Endothelial cell of umbilical vein (primary cell): ENCODE measurements around the gene USP4. TPM values are rescaled to one million over a fixed set of nuclear protein-coding genes. Genes with fewer than 3 reads are reported as not detected.

Experiments
- BruUV-seq: library from RNA; stranded (reverse); fragments of 400-500 nt; replicated peaks from 2 replicates; lab custom pipeline; 2021; lab: Mats Ljungman, UMichigan
- CTCF ChIA-PET: fragments of 300-600, 350-600 bp; sonication (Branson Sonifier 250); formaldehyde crosslinking; loops from one replicate; lab custom pipeline; 2021; ENCODE audit warnings: antibody characterized with exemption, inconsistent platforms; lab: Charles Lee
- POLR2A ChIA-PET: fragments of 300-600, 350-600 bp; sonication (Branson Sonifier 250); formaldehyde crosslinking; loops from one replicate; lab custom pipeline; 2021; ENCODE audit warnings: antibody characterized with exemption, inconsistent platforms; lab: Charles Lee
- DNase-seq: peaks from one replicate; pipeline ENCODE4 v3.0.0-alpha.2; 2011; ENCODE audit warnings: low read depth, low spot score
- FAIRE-seq: peaks from 2 replicates; lab custom pipeline; 2011; peaks lifted over from hg19 to GRCh38; lab: Jason Lieb, UNC
- H2AFZ ChIP-seq: 2 replicates; pipeline ENCODE4 v1.6.0; 2012; ENCODE audit warnings: low read depth, low read length, control low read depth, inconsistent platforms
- H3K27ac ChIP-seq: 2 replicates; pipeline ENCODE4 v1.5.1; 2011; ENCODE audit warnings: low read depth, mild to moderate bottlenecking, control low read depth, low read length, moderate library complexity; ENCODE audit not compliant: insufficient read depth
- H3K27me3 ChIP-seq, 2 experiments: 2 replicates each; pipeline versions ENCODE4 v1.6.0 to v1.6.1; 2011; ENCODE audit warnings: low read length in 2 of 2, mixed read lengths in 1 of 2; ENCODE audit not compliant: control insufficient read depth in 2 of 2, insufficient read depth in 2 of 2
- H3K36me3 ChIP-seq, 2 experiments: 2 replicates in 1 of 2; 3 replicates in 1 of 2; pipeline ENCODE4 v1.5.1; 2011; ENCODE audit warnings: low read length in 2 of 2, mild to moderate bottlenecking in 1 of 2, moderate library complexity in 1 of 2; ENCODE audit not compliant: control insufficient read depth in 2 of 2, insufficient read depth in 2 of 2; ENCODE audit errors: extremely low read depth in 1 of 2
- H3K4me1 ChIP-seq: 3 replicates; pipeline ENCODE4 v1.5.1; 2011; ENCODE audit warnings: mild to moderate bottlenecking, low read length; ENCODE audit not compliant: control insufficient read depth, insufficient read depth; ENCODE audit errors: extremely low read depth
- H3K4me2 ChIP-seq: 2 replicates; pipeline ENCODE4 v1.6.1; 2011; ENCODE audit warnings: low read length, control low read depth, mixed read lengths; ENCODE audit not compliant: insufficient read depth
- H3K4me3 ChIP-seq, 3 experiments: fragments of 200-600 bp in 1 of 3; sonication (generic), shearing (Covaris generic) in 1 of 3; replicated peaks in 1 of 3; 2 replicates each; pipeline ENCODE4 v1.5.1; 2011 to 2016; ENCODE audit warnings: control low read depth in 3 of 3, low read length in 3 of 3, mild to moderate bottlenecking in 2 of 3, inconsistent platforms in 1 of 3, low read depth in 1 of 3, moderate library complexity in 1 of 3; ENCODE audit not compliant: insufficient read depth in 1 of 3
- H3K79me2 ChIP-seq: 2 replicates; pipeline ENCODE4 v1.6.0; 2012; ENCODE audit warnings: low read length, inconsistent platforms; ENCODE audit not compliant: control insufficient read depth, insufficient read depth
- H3K9ac ChIP-seq: replicated peaks from 2 replicates; pipeline ENCODE3; 2011; ENCODE audit warnings: low read length, control low read depth; ENCODE audit not compliant: insufficient read depth; ENCODE audit errors: extremely low read depth
- H3K9me1 ChIP-seq: replicated peaks from 3 replicates; pipeline ENCODE4 v1.6.0; 2011; ENCODE audit warnings: mild to moderate bottlenecking, low read length; ENCODE audit not compliant: control insufficient read depth, insufficient read depth; ENCODE audit errors: extremely low read depth
- H3K9me3 ChIP-seq: replicated peaks from 2 replicates; pipeline ENCODE4 v1.5.1; 2012; ENCODE audit warnings: low read length, inconsistent platforms; ENCODE audit not compliant: control insufficient read depth, insufficient read depth
- H4K20me1 ChIP-seq: replicated peaks from 2 replicates; pipeline ENCODE3; 2011; ENCODE audit warnings: mild to moderate bottlenecking, low read length; ENCODE audit not compliant: control insufficient read depth, insufficient read depth; ENCODE audit errors: extremely low read depth
- EZH2 ChIP-seq: IDR thresholded peaks from 2 replicates; pipeline ENCODE4 v1.6.1; 2012; ENCODE audit warnings: borderline replicate concordance, low read depth, mild to moderate bottlenecking, moderate library complexity, low read length, inconsistent platforms; ENCODE audit not compliant: severe bottlenecking
- FOS ChIP-seq: IDR thresholded peaks from 2 replicates; pipeline ENCODE4 v1.6.1; 2011; ENCODE audit warnings: mild to moderate bottlenecking, low read length, moderate library complexity, borderline replicate concordance; ENCODE audit not compliant: insufficient read depth
- GATA2 ChIP-seq: IDR thresholded peaks from 2 replicates; pipeline ENCODE4 v1.7.0; 2011; ENCODE audit warnings: low read depth, mild to moderate bottlenecking, moderate library complexity, mixed read lengths, low read length; ENCODE audit not compliant: insufficient read length, insufficient read depth
- JUN ChIP-seq: IDR thresholded peaks from 2 replicates; pipeline ENCODE4 v1.6.1; 2011; ENCODE audit warnings: borderline replicate concordance, low read depth; ENCODE audit not compliant: insufficient read length, insufficient read depth
- MYC ChIP-seq: IDR thresholded peaks from one replicate; pipeline ENCODE4 v1.6.1; 2011; ENCODE audit warnings: mild to moderate bottlenecking, low read depth, low read length
- POLR2A ChIP-seq: IDR thresholded peaks from 2 replicates; pipeline ENCODE4 v1.6.1; 2012; ENCODE audit warnings: low read depth, mild to moderate bottlenecking, control low read depth, low read length
- POLR2AphosphoS5 ChIP-seq: IDR thresholded peaks from 2 replicates; pipeline ENCODE4 v1.6.1; 2012; ENCODE audit warnings: low read depth, mild to moderate bottlenecking, control low read depth, low read length, moderate library complexity; ENCODE audit not compliant: insufficient read depth
- dilution Hi-C: fragments of 300-500 bp; cut with MboI; formaldehyde crosslinking; loops from one replicate; pipeline ENCODE4 v1.15.0; 2019; ENCODE audit warnings: low sequenced_read_pairs; ENCODE audit not compliant: extremely low pct_ligation_motif_present
- intact Hi-C: fragments of 100-400 bp; cut with micrococcal nuclease; formaldehyde crosslinking; loops from one replicate; pipeline ENCODE4 v1.10.0; 2022
- polyA plus RNA-seq, 4 experiments: library from polyadenylated mRNA; depleted of rRNA in 3 of 4; stranded (reverse) in 3 of 4; unstranded in 1 of 4; fragments of >200 nt; gene quantifications; 2 replicates each; pipeline versions ENCODE4 v1.2.1 to v1.2.3, GENCODE V29; 2011 to 2012; ENCODE audit warnings: missing spikeins in 1 of 4
- total RNA-seq: library from RNA; stranded (reverse); gene quantifications from 2 replicates; pipeline ENCODE4 v1.2.3, GENCODE V29; 2021
- TF ChIP-seq, protein P1 (sequence below), 2 donors: IDR thresholded peaks; 1 replicate in 1 of 2; 2 replicates in 1 of 2; pipeline ENCODE4 v1.5.1; 2011; ENCODE audit warnings: low read length in 2 of 2, mild to moderate bottlenecking in 2 of 2, moderate library complexity in 2 of 2, control low read depth in 1 of 2, inconsistent platforms in 1 of 2, low read depth in 1 of 2; ENCODE audit not compliant: insufficient read depth in 1 of 2; ENCODE audit errors: extremely low read depth in 1 of 2
- TF ChIP-seq, protein P2 (sequence below): IDR thresholded peaks from 2 replicates; pipeline ENCODE4 v1.6.1; 2011; ENCODE audit not compliant: insufficient read depth, insufficient read length

Gene USP4
- total and polyA plus RNA-seq, 2 donors (not counting 3 experiments of a cell fraction or from before 2014, with no cell fraction given): 39.1 to 61.3 TPM

DNA sequence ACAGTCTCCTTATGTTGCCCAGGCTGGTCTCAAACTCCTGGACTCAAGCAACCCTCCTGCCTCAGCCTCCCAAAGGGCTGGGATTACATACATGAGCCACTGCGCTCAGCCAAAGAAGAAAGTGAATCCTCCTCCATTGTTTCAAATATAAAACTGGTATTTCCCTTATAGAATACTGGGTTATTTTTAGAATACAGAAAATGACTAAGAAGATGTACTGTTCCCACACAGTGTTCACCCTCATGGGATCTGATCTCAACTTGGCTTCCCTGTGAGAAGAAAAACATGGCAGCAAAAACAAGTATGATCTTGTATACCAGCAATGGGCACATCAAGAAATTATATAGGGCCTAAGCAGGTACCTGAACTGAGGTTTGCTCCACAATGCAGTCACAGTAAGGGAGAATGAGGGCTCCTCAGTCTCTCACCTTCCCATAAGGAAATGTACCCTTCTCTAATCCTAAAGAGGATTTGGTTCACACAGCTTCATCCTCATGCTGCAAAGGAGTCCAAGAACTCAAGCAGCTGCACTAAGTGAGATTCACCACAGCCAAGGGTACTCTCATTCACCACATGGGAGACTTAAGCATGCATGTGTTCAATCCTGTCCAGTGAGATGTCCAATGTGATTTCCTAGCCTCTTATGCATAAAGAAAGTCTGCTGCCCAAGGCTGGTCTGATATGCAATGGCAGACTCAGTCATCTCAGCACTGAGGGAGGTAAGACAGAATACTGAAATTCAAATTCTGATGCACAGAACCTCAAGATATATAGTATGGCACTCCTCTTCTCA is 25.8 kb downstream of the USP4 start:
- Histone ChIP-seq H3K27me3 (no peaks in the 10 kb centered on the region), H3K79me2 (no peaks in the 10 kb centered on the region), H2AFZ (no peak overlapping the region), H3K9me3 (no peaks in the 10 kb centered on the region), H3K27ac (peak overlapping the region; percentile 32), H3K36me3 (peaks cover 14 to 30% of the 10 kb centered on the region in 2 experiments), H3K9me1 (no peaks in the 10 kb centered on the region), H3K4me3 (no peak overlapping the region), H3K4me2 (no peak overlapping the region), H4K20me1 (no peaks in the 10 kb centered on the region), H3K9ac (no peak overlapping the region), H3K4me1 (peaks cover 4% of the 10 kb centered on the region)
- POLR2A ChIA-PET: interaction anchor here (0.6 kb wide), 1 partner anchor 609 kb away, joined by 3 read pairs; no protein-coding TSS in a partner anchor
- BruUV-seq: no TSS peak
- CTCF ChIA-PET: interaction anchor here (0.6 to 1.5 kb wide), 5 partner anchors 21 to 230 kb away, joined by 3 to 4 read pairs (median 3); no protein-coding TSS in a partner anchor
- TF ChIP-seq JUN: no peak
- TF ChIP-seq POLR2A: no peak
- TF ChIP-seq GATA2: no peak
- DNase-seq: peak; percentile 49
- FAIRE-seq: peak; percentile 60
- dilution Hi-C loops (no loop called here), intact Hi-C loops (no loop called here)

DNA sequence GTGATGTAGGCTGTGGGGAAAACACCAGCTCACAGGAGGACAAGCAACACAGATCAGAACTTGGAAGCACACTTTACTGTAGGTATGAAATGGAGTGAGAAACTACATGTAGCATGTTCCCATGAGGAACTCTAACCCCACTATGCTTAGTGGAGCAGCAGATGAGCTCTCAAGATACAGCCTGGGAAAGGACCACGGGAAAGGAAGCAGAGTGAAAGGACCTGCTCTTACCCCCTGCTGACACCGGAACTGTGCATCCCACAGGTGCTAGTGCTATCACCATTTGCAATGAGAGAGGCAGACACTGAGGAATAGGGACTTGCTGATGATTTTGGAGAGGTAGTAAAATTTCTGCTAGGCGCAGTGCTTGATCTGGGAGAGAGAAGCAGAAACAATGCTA is 28.6 kb downstream of the USP4 start:
- H3K9ac ChIP-seq: no peak overlapping the region
- DNase-seq (no peak), FAIRE-seq (no peak)
- intact Hi-C loops: no loop called here
- no peak overlapping the region for H3K27ac ChIP-seq
- H4K20me1 ChIP-seq: no peaks in the 10 kb centered on the region
- H3K79me2 ChIP-seq: no peaks in the 10 kb centered on the region
- H3K9me3 ChIP-seq: no peaks in the 10 kb centered on the region
- no TSS peak for BruUV-seq
- no peak overlapping the region for H3K4me2 ChIP-seq
- peaks cover 11 to 24% of the 10 kb centered on the region in 2 experiments for H3K36me3 ChIP-seq
- CTCF ChIA-PET: interaction anchor here (1.2 kb wide), 2 partner anchors 12 to 22 kb away, joined by 3 read pairs; no protein-coding TSS in a partner anchor
- peaks cover 4% of the 10 kb centered on the region for H3K4me1 ChIP-seq
- TF ChIP-seq EZH2 (no peak), POLR2AphosphoS5 (no peak), POLR2A (no peak), JUN (no peak), MYC (no peak), GATA2 (no peak), FOS (no peak)
- TF ChIP-seq, protein P1, sequence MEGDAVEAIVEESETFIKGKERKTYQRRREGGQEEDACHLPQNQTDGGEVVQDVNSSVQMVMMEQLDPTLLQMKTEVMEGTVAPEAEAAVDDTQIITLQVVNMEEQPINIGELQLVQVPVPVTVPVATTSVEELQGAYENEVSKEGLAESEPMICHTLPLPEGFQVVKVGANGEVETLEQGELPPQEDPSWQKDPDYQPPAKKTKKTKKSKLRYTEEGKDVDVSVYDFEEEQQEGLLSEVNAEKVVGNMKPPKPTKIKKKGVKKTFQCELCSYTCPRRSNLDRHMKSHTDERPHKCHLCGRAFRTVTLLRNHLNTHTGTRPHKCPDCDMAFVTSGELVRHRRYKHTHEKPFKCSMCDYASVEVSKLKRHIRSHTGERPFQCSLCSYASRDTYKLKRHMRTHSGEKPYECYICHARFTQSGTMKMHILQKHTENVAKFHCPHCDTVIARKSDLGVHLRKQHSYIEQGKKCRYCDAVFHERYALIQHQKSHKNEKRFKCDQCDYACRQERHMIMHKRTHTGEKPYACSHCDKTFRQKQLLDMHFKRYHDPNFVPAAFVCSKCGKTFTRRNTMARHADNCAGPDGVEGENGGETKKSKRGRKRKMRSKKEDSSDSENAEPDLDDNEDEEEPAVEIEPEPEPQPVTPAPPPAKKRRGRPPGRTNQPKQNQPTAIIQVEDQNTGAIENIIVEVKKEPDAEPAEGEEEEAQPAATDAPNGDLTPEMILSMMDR (IDR thresholded peaks at IDR 0.05; ENCODE audit: extremely low read depth in 1 of 2, insufficient read depth in 1 of 2, low read depth in 1 of 2, low read length in 2 of 2): no peak
- TF ChIP-seq, protein P2, sequence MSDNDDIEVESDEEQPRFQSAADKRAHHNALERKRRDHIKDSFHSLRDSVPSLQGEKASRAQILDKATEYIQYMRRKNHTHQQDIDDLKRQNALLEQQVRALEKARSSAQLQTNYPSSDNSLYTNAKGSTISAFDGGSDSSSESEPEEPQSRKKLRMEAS: no peak
- H3K9me1 ChIP-seq: no peaks in the 10 kb centered on the region
- POLR2A ChIA-PET: no interaction called here
- H2AFZ ChIP-seq: no peak overlapping the region
- dilution Hi-C loops: no loop called here
- no peak overlapping the region for H3K4me3 ChIP-seq
- H3K27me3 ChIP-seq: no peaks in the 10 kb centered on the region
